HFFc6 (cell line): ENCODE results near the gene NAPSA. TPM values are rescaled to one million over a fixed set of nuclear protein-coding genes. Genes with fewer than 3 reads are reported as not detected.
A peak's percentile ranks its signal among the peaks of the same experiment; 100 is the strongest.
"Not testable (repeated sequence)": the region's sequence is repeated elsewhere in the genome, so short reads cannot be mapped to it uniquely, and the experiment has no call there.

ENCODE experiments used
- DNase-seq: peaks from one replicate; pipeline ENCODE4 v3.0.0-alpha.2; 2018
- H3K27ac Mint-ChIP-seq: 2 replicates; pipeline ENCODE4 v1.8.0; 2020; ENCODE audit warnings: mild to moderate bottlenecking, mixed read lengths
- H3K27me3 Mint-ChIP-seq: 2 replicates; pipeline ENCODE4 v1.8.0; 2021; ENCODE audit warnings: mild to moderate bottlenecking, moderate library complexity, mixed read lengths; ENCODE audit not compliant: insufficient read depth
- H3K36me3 Mint-ChIP-seq: 2 replicates; pipeline ENCODE4 v1.8.0; 2021; ENCODE audit warnings: low read depth, mixed read lengths
- H3K4me1 Mint-ChIP-seq: 2 replicates; pipeline ENCODE4 v1.8.0; 2020; ENCODE audit warnings: low read depth, mixed read lengths
- H3K4me3 Mint-ChIP-seq: 2 replicates; pipeline ENCODE4 v1.8.0; 2020; ENCODE audit warnings: mild to moderate bottlenecking, moderate library complexity, mixed read lengths
- H3K9me3 Mint-ChIP-seq: 2 replicates; pipeline ENCODE4 v1.8.0; 2020; ENCODE audit warnings: mild to moderate bottlenecking, mixed read lengths
- total RNA-seq, 6 experiments: library from RNA; stranded (reverse); fragmentation: NEBNext Ultra II Directional; extraction: Animal tissue kit (Norgen Biotek cat#: 25700); gene quantifications; 2 replicates in 1 of 6; 3 replicates in 5 of 6; pipeline ENCODE4 v1.2.3, GENCODE V29; 2021
- TF ChIP-seq, protein P1 (sequence below): fragments of 200-600 bp; sonication (generic); IDR thresholded peaks from 2 replicates; pipeline ENCODE4 v1.5.0; 2021; ENCODE audit warnings: antibody characterized with exemption, mild to moderate bottlenecking

NAPSA gene
- total RNA-seq, 6 experiments from 2014 or later, result 0.12 to 0.66 (median 0.41) TPM; not detected in 2

GRCh38 chr19:50331994-50332243 is 33.5 kb downstream of the NAPSA start:
- TF ChIP-seq, protein P1, sequence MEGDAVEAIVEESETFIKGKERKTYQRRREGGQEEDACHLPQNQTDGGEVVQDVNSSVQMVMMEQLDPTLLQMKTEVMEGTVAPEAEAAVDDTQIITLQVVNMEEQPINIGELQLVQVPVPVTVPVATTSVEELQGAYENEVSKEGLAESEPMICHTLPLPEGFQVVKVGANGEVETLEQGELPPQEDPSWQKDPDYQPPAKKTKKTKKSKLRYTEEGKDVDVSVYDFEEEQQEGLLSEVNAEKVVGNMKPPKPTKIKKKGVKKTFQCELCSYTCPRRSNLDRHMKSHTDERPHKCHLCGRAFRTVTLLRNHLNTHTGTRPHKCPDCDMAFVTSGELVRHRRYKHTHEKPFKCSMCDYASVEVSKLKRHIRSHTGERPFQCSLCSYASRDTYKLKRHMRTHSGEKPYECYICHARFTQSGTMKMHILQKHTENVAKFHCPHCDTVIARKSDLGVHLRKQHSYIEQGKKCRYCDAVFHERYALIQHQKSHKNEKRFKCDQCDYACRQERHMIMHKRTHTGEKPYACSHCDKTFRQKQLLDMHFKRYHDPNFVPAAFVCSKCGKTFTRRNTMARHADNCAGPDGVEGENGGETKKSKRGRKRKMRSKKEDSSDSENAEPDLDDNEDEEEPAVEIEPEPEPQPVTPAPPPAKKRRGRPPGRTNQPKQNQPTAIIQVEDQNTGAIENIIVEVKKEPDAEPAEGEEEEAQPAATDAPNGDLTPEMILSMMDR, result no peak
- Mint-ChIP-seq H3K9me3 (peaks cover 24% of the 10 kb centered on the region), H3K4me1 (peaks cover 12% of the 10 kb centered on the region; the same call in 1 of the 2 replicates), H3K27me3 (peaks cover 46% of the 10 kb centered on the region), H3K4me3 (no peak overlapping the region), H3K27ac (no peak overlapping the region), H3K36me3 (peaks cover 8% of the 10 kb centered on the region)
- no peak for DNase-seq

- Mint-ChIP-seq H3K36me3 (peaks cover 8% of the 10 kb centered on the region), H3K4me1 (peaks cover 12% of the 10 kb centered on the region; the same call in 1 of the 2 replicates), H3K4me3 (no peak overlapping the region; the same call in none of the 2 replicates), H3K27me3 (peaks cover 48% of the 10 kb centered on the region), H3K27ac (no peak overlapping the region), H3K9me3 (peaks cover 25% of the 10 kb centered on the region)
- TF ChIP-seq, protein P1, result no peak
- no peak for DNase-seq
These were observed 34.0 kb downstream of the NAPSA start for GRCh38 chr19:50331221-50331993.

GRCh38 chr19:50330365-50331078 is 34.9 kb downstream of the NAPSA start:
- DNase-seq, result no peak
- peaks cover 12% of the 10 kb centered on the region; the same call in 1 of the 2 replicates for H3K4me1 Mint-ChIP-seq
- no peak overlapping the region; the same call in none of the 2 replicates for H3K4me3 Mint-ChIP-seq

GRCh38 chr19:50329926-50330294 is 35.5 kb downstream of the NAPSA start:
- H3K27ac Mint-ChIP-seq, DNase-seq, H3K36me3 Mint-ChIP-seq: not testable (repeated sequence)
- Mint-ChIP-seq H3K4me3 (peak overlapping the region; percentile 49), H3K9me3 (peaks cover 25% of the 10 kb centered on the region), H3K4me1 (peaks cover 12% of the 10 kb centered on the region; the same call in 1 of the 2 replicates), H3K27me3 (peaks cover 42% of the 10 kb centered on the region)

More at GRCh38 chr19:50330365-50331078, 34.9 kb downstream of the NAPSA start:
- Mint-ChIP-seq H3K27me3 (peaks cover 44% of the 10 kb centered on the region), H3K27ac (no peak overlapping the region), H3K36me3 (peaks cover 8% of the 10 kb centered on the region), H3K9me3 (peaks cover 25% of the 10 kb centered on the region)
- TF ChIP-seq, protein P1, result no peak

DNA sequence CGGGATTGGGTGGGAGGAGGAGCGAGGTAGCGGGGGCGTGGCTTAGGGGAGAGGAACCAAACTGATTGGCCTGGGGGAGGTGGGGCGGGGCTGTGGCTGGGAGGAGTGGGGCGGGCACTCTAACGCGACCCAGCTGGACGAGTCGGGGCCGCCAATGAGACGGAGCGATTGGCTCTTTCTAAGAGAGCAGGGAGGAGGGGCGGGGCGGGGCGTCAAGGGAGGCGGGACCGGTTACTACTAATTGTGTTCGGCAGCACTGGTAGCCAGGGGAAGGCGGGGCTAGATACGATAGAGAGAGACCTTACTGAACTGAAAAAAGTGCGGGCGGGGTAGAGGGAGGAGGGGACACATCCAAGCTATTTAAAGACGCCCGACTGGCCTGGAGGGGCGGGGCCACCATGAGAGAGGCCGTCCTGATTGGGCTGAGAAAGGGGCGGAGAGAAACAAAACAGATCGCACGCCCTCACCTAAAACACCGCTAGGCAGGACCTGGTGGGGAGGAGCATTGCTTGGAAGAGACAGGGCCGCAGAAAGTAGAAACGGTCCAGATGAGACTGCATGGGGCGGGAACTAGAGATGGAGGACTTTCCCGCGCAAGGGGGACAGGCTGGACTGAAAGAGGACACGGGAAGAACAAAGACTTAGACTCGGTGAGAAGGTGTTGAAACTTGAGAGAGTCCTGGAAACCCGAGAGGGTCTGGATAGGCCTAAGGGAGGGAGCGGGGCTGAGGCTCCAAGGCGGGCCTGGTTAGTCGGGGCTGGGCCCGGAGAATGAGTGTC is 36.1 kb downstream of the NAPSA start, which contains the start of gene KCNC3:
TSS of gene KCNC3 (minus strand) at position 232 of the 780 bp plus-strand sequence. CDS start 295 bp downstream, outside the sequence.
- H3K9me3 Mint-ChIP-seq, result peaks cover 25% of the 10 kb centered on the region
- peaks cover 44% of the 10 kb centered on the region for H3K27me3 Mint-ChIP-seq
- no peak within 1 kb of the TSS for H3K27ac Mint-ChIP-seq
- H3K36me3 Mint-ChIP-seq, result peaks cover 8% of the 10 kb centered on the region
- TF ChIP-seq, protein P1, result no peak
- DNase-seq, result peak; percentile 66
- H3K4me1 Mint-ChIP-seq, result peaks cover 12% of the 10 kb centered on the region; the same call in 1 of the 2 replicates
- H3K4me3 Mint-ChIP-seq, result peak within 1 kb of the TSS; percentile 49
